Loucy (cell line): Measurements from ENCODE around the gene PAX3.

Source experiments
- H2AFZ ChIP-seq: fragments of 200-600 bp; sonication (generic); 2 replicates; pipeline ENCODE4 v1.6.0; 2016; ENCODE audit warnings: antibody characterized with exemption, mild to moderate bottlenecking, low read length, moderate library complexity
- H3F3A ChIP-seq: fragments of 200-600 bp; 2 replicates; pipeline ENCODE4 v1.6.0; 2016; ENCODE audit warnings: antibody characterized with exemption, low read depth, mild to moderate bottlenecking
- H3K27me3 ChIP-seq: fragments of 200-600 bp; sonication (generic); 2 replicates; pipeline ENCODE4 v1.6.1; 2014; ENCODE audit warnings: low read length, mild to moderate bottlenecking; ENCODE audit not compliant: insufficient read depth, poor library complexity, severe bottlenecking
- H3K36me3 ChIP-seq: fragments of 200-600 bp; sonication (generic); 2 replicates; pipeline ENCODE4 v1.6.1; 2016; ENCODE audit warnings: low read length; ENCODE audit not compliant: insufficient read depth
- H3K4me1 ChIP-seq: fragments of 200-600 bp; sonication (generic); 2 replicates; pipeline ENCODE4 v1.5.1; 2014; ENCODE audit warnings: low read length, mild to moderate bottlenecking; ENCODE audit not compliant: insufficient read depth, poor library complexity, severe bottlenecking
- H3K4me2 ChIP-seq: fragments of 200-600 bp; sonication (generic); 2 replicates; pipeline ENCODE4 v1.6.0; 2014; ENCODE audit warnings: antibody characterized with exemption, low read length, low read depth, mild to moderate bottlenecking; ENCODE audit not compliant: poor library complexity, severe bottlenecking
- H3K4me3 ChIP-seq: fragments of 200-600 bp; sonication (generic); 2 replicates; pipeline ENCODE4 v1.5.1; 2014; ENCODE audit warnings: low read length, mild to moderate bottlenecking, mixed read lengths; ENCODE audit not compliant: poor library complexity, severe bottlenecking
- H3K79me2 ChIP-seq: fragments of 200-600 bp; sonication (generic); 2 replicates; pipeline ENCODE4 v1.6.1; 2014; ENCODE audit warnings: low read length; ENCODE audit not compliant: insufficient read depth
- H3K9ac ChIP-seq: fragments of 200-600 bp; sonication (generic); 2 replicates; pipeline ENCODE4 v1.6.0; 2014; ENCODE audit warnings: mild to moderate bottlenecking, low read depth, low read length, moderate library complexity; ENCODE audit not compliant: poor library complexity, severe bottlenecking
- H3K9me2 ChIP-seq: fragments of 200-600 bp; sonication (generic); replicated peaks from 2 replicates; pipeline ENCODE4 v1.6.1; 2016; ENCODE audit warnings: low read depth, low read length, mixed read lengths
- H3K9me3 ChIP-seq: fragments of 200-600 bp; sonication (generic); 2 replicates; pipeline ENCODE4 v1.6.1; 2014; ENCODE audit warnings: mild to moderate bottlenecking, antibody characterized with exemption, low read length, low read depth; ENCODE audit not compliant: insufficient read depth
- H4K20me1 ChIP-seq: fragments of 200-600 bp; sonication (generic); 2 replicates; pipeline ENCODE4 v1.6.0; 2014; ENCODE audit warnings: antibody characterized with exemption, low read length, mild to moderate bottlenecking; ENCODE audit not compliant: insufficient read depth, poor library complexity, severe bottlenecking
- EZH2phosphoT487 ChIP-seq: fragments of 200-600 bp; IDR thresholded peaks from 2 replicates; pipeline ENCODE4 v1.6.1; 2018; ENCODE audit warnings: antibody characterized with exemption, mild to moderate bottlenecking, moderate library complexity, borderline replicate concordance
- TF ChIP-seq, protein P1 (sequence below): fragments of 200-600 bp; sonication (generic); conservative IDR thresholded peaks from 2 replicates; pipeline ENCODE4 v1.5.1; 2014; ENCODE audit warnings: mild to moderate bottlenecking, antibody characterized with exemption, low read length

PAX3 gene

DNA sequence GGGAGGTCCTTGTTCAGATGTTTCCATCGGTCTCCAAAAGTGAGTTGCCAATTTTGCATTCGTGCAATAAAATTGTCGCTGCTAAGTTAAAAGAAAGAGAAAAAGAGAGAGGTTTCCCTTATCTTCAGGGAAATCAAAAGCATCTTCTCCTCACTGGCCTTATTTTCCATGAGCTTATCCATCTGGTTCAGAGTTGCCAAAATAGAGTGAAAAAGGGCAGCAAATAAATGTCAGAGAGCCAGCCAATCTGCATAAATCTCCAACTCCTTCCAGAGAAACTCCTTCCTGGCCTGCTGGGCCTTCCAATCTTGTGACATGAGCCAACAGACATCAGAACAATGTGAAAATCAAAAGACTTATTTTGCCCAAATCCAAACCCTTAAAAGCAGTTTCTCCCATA, 28.4 kb downstream of the PAX3 start:
- no peaks in the 10 kb centered on the region for H4K20me1 ChIP-seq
- H3K4me1 ChIP-seq, result no peaks in the 10 kb centered on the region
- no peak overlapping the region for H3K4me3 ChIP-seq
- H3K36me3 ChIP-seq, result no peaks in the 10 kb centered on the region
- H3K9me3 ChIP-seq, result no peaks in the 10 kb centered on the region
- no peaks in the 10 kb centered on the region for H3K27me3 ChIP-seq
- no peaks in the 10 kb centered on the region for H3K9me2 ChIP-seq
- no peaks in the 10 kb centered on the region for H3K79me2 ChIP-seq
- no peak overlapping the region for H3K4me2 ChIP-seq
- TF ChIP-seq, protein P1, sequence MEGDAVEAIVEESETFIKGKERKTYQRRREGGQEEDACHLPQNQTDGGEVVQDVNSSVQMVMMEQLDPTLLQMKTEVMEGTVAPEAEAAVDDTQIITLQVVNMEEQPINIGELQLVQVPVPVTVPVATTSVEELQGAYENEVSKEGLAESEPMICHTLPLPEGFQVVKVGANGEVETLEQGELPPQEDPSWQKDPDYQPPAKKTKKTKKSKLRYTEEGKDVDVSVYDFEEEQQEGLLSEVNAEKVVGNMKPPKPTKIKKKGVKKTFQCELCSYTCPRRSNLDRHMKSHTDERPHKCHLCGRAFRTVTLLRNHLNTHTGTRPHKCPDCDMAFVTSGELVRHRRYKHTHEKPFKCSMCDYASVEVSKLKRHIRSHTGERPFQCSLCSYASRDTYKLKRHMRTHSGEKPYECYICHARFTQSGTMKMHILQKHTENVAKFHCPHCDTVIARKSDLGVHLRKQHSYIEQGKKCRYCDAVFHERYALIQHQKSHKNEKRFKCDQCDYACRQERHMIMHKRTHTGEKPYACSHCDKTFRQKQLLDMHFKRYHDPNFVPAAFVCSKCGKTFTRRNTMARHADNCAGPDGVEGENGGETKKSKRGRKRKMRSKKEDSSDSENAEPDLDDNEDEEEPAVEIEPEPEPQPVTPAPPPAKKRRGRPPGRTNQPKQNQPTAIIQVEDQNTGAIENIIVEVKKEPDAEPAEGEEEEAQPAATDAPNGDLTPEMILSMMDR, result no peak
- TF ChIP-seq EZH2phosphoT487, result no peak
- no peaks in the 10 kb centered on the region for H3F3A ChIP-seq
- no peak overlapping the region for H3K9ac ChIP-seq
- H2AFZ ChIP-seq, result no peak overlapping the region

DNA sequence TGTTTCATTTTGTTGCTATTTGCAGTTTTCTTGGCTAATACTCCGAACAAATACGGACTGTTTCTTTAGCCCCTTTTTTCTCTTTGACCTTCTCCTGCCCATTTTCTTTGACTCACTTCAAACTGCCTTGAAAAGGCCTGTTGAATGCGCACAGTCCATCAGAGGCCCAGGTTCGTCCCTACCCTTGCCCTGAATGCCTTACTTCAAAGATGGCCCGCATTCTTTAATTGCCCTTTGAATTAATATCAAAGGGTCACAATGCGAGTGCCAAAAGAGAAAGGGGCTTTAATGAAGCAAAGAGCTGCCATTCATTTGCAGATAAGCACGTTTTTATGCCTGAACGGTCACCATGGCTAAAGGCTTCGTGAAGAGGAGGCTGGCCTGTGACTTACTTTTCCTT, 29.7 kb downstream of the PAX3 start:
- Histone ChIP-seq H3K9me2 (no peaks in the 10 kb centered on the region), H3K9me3 (no peaks in the 10 kb centered on the region), H3K4me3 (no peak overlapping the region), H3K27me3 (no peaks in the 10 kb centered on the region), H2AFZ (no peak overlapping the region), H3K4me2 (no peak overlapping the region), H3K36me3 (no peaks in the 10 kb centered on the region), H3F3A (no peaks in the 10 kb centered on the region), H3K79me2 (no peaks in the 10 kb centered on the region), H4K20me1 (no peaks in the 10 kb centered on the region), H3K9ac (no peak overlapping the region), H3K4me1 (no peaks in the 10 kb centered on the region)
- TF ChIP-seq, protein P1, result no peak
- no peak for TF ChIP-seq EZH2phosphoT487

DNA sequence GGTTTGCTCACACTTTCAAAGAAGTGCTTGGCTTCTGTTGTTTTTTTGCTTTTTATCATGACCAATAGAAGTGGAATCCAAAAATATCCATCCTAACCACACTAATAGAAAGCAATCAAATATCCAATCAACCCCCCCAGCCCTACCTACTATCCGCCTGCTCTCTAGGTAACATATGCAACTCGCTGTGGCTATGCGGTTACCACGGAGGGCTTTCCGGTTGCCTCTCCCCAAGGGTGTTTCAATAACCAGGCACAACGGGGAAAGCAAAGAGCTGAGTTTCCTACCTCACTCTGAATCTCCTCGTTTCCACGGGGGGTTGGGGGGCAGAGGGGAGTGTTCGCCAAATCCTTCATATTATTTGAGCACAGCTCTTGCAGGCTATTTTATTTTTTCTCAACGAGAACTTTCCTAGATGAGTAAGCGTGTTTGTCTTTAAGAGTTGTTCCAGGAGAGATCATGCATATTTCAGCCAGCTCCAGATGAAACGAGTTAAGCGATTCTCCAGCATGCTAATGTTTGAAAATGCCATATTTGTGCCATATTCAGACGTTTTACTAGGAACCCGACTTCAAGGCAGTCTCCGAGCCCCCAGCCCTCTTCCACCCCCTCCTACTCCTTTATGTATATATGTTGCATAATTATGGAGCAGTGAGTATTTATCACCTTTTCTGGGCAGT, 30.3 kb downstream of the PAX3 start:
- H4K20me1 ChIP-seq, result no peaks in the 10 kb centered on the region
- H3K4me1 ChIP-seq, result no peaks in the 10 kb centered on the region
- H3K9me2 ChIP-seq, result no peaks in the 10 kb centered on the region
- no peak overlapping the region for H3K9ac ChIP-seq
- H3K36me3 ChIP-seq, result no peaks in the 10 kb centered on the region
- no peaks in the 10 kb centered on the region for H3F3A ChIP-seq
- no peak overlapping the region for H2AFZ ChIP-seq
- no peaks in the 10 kb centered on the region for H3K9me3 ChIP-seq
- no peak overlapping the region for H3K4me2 ChIP-seq
- H3K4me3 ChIP-seq, result no peak overlapping the region
- no peaks in the 10 kb centered on the region for H3K27me3 ChIP-seq
- TF ChIP-seq, protein P1, result no peak
- no peak for TF ChIP-seq EZH2phosphoT487
- H3K79me2 ChIP-seq, result no peaks in the 10 kb centered on the region
